Activated CD4-positive, alpha-beta T cell treated with anti-CD3 and anti-CD28 coated beads, Interleukin-10, Interleukin-2, amounts not matched to agents 100 ng/mL and 50 ng/mL, durations not matched to agents 16 hours and 8 hours (primary cell): ENCODE results near the gene FANCC.
A peak's percentile ranks its signal among the peaks of the same experiment; 100 is the strongest.

Experiments used
- DNase-seq: peaks from one replicate; pipeline ENCODE4 v3.0.0-alpha.2; 2020

The FANCC gene

GRCh38 chr9:95140821-95141220, 176.7 kb downstream of the FANCC start:
- no peak for DNase-seq

DNA sequence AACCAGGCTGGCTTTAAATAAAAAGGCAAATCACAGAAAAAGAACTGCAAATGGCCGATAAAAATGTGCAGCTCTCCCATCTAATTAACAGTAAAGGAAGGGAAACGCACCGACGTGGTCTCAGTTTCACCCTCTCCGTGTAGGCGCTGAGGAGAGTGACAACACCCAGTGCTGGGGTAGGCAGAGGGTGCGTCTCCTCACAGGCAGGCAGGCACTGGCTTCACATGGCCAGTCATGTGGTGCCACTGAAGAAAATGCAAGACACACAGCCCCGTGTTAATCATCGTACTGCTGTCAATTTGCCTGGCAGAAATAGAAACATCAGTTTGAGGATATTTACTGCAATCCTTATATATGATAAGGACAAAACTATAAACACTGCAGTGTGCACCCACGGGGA, 178.4 kb downstream of the FANCC start:
- DNase-seq: no peak

DNA sequence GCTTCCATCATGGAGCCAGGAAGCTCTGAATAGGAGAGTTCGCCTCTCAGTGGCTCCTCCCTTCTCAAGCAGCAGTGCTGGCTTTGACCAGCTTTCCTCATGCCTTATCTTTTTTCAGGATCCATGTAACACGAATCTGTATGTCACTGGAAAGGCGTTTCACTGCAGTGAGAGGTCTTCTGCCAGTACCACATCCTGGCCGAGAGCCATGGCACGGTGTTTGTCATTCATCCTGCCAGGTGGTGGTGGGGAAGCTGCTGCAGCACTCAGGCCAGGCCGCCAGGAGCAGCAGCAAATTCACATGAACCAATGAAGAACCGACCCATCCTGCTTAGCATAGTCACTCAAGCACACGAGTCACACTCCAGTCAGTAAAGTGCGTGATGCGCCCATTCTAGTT, 179.0 kb downstream of the FANCC start:
- DNase-seq: no peak

DNA sequence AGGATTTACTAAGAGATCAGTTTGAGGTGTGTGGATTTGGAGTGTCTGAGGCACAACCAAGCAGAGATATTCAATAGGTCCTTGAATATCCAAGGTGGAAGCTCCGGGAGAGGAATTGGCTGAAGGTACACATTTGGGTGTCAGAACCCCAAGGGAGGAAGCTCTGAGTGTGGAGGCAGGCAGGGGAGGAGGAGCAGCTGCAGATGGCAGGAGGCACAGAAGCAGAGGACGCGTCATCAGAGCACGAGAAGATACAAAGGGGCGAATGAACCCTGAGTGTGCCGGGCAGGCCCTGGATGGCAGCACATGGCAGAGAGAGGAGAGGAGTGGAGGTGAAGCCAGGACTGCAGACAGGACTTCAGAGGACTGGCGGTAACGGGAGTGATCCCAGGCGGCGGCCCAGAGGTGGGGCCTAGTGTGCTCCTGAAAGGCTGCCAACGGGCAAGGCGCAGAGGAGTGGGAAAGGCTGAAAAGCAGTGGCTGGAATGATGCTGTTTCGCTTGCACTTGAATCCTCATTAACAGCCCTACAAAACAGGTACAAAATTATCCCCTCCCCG, 179.8 kb downstream of the FANCC start:
- DNase-seq: no peak

- no peak for DNase-seq
Observed at GRCh38 chr9:95135756-95136155, 181.8 kb downstream of the FANCC start.

DNA sequence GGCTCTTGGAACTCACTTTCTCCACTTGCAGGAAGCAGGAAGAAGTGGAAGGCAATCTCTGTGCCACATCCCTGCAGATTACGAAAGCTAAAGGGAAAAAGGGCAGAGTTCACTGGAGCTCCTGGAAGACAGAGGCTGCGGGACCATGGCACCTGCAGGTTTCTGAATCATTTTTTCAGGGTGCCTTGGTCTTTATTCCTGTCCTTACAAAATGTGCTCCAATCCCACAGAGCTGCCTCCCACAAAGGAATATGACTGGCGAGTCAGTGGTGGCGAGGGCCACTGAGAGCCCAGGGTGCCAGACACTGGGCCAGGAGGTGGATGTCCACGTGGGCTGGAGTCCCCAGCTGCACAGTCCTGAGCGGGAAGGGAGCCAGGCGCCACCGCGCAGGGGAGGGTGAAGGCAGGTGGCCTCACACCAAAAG, 183.0 kb downstream of the FANCC start:
- no peak for DNase-seq

- DNase-seq: no peak
Observed at GRCh38 chr9:95133325-95133705, 184.2 kb downstream of the FANCC start.

DNA sequence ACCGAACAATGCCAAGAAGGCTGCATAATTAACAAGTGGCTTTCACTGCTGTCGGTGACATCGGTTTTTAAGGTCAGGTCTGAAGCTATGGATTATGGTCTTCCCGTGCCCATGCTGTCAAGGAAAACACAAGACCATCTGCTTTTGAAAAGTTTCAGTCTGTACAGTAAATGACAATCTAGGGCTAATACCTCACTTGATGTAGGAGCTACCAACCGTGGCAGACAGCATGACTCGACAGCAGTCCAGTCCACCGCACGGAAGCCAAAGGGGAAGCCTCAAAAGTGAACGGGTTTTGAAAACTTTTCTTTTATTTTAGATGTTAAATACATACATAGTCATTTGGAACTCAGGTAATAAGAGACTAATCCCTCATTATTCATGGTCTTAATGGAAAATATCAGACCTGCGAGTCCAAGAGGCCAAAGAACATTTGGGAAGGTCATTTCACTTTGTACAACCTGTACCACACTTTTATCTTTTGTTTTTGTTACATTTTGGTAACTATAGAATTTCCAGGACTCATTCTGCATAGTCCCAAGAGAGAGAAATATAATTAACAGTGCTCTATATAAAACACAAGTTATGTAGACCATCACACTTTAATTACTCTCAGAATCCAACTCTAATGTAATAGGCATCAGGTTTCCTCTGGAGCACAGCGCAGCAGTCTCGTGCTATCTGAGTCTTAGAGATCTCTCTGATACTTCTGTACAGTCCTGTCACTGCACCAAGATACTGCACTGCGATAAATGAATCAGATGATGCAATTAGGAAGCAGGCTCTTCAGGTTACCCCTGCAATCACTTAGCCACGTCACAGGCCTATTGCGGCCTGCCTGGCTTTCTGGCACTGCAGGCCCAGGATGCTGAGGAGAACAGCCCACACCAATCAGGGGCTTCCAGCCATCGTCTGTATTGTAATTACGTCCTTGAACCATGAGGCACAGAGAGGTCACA, 184.9 kb downstream of the FANCC start:
- no peak for DNase-seq

- peak; percentile 57 for DNase-seq
Observed at GRCh38 chr9:95131023-95131943, 186.2 kb downstream of the FANCC start.

DNA sequence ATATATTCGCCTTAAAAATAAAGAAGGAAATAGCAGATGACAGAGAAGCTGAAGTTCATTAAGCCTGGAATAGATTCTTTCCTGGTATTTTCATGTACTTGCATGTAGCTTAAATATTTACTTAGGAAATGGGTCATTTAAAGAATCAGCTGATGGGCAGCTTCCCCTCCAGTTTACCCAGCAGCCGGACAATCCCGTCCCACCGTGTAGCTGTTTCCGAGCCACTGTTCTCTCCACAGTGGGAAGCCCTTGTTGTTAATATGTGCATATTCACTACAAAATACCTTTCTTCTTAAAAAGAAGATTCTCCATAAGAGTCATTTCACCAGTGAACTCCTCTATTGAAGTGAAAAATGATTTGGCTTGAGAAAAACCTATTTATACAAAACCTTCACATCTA, 187.0 kb downstream of the FANCC start:
- no peak for DNase-seq

DNA sequence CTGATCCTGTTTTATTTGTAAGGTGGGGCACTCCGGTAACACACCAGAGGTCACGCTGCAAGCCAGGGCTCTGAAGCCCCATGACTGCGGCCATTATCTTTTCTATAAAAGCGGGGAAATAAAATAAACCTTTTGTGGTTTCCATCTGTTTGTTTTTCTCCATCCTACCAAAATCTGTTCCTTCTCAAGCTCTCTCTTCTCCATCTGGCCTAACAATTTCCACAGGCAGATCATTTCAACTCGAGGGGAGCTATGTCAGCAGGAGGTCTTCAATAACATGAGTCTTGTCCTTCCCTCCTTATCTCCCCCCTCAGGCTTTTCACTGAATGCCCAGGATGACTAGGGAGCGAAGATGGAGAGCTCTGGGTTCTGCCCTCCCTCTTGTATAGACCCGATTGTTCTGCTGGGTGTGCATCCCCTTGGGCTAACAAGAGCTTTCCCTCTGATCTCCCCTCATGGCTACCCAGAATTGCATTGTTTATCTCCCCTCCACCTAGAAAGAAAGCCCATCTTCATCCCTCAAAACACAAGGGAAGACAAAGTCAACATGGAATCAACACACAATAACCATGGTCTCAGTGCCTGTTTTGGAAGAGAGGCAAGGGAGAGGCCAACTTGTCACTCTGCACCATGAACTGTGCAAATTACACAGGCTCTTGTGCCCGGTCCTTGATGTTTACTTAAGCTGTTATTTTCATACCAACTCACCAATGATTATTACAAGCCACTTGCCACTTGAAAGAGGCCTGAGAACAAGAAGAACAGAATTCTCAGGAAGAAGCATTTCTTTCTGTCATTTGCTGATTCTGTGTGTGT, 187.8 kb downstream of the FANCC start:
- DNase-seq: no peak

- no peak for DNase-seq
Observed at GRCh38 chr9:95128177-95128524, 189.4 kb downstream of the FANCC start.

DNA sequence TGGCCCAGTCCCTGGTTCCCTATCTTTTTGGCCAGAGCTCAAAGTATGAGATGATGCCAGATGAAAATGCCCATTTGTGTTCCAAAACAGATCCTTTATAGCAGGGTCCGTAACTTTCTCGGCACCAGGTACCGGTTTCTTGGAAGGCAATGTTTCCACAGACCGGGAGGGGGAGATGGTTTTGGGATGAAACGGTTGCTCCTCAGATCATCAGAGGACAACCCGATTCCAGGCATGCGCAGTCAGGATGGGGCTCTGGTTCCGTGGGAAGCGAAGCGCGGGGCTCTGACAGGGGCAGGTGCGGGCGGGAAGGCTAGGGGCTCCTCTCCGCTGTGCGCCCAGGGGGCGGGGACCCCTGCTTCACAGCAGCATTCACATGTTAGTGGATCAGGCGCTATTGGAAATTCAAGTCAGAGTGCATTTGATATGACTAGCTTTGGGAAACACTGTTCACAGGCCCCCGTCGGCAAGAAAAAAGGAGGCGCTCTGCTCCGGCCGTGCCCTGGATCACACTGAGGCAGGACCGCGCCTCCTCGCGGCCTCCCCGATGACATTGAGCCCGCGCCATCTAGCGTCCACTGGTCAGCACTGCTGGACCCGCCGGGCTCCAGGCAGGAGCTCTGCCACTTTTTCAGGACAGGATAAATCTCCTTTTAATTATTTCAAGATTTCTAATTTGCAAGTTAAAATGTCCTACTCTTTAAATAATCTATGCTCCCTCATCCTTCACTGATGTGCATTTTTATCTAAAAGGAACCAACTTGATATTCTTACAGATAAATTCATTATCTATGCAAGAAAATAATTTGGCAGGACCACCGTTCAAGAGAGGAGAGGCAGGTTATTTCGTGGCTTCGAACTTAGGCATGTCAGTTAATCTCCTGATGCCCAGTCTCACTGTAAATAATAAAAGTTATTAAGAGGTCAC, 190.0 kb downstream of the FANCC start:
- DNase-seq: peak; percentile 75

DNA sequence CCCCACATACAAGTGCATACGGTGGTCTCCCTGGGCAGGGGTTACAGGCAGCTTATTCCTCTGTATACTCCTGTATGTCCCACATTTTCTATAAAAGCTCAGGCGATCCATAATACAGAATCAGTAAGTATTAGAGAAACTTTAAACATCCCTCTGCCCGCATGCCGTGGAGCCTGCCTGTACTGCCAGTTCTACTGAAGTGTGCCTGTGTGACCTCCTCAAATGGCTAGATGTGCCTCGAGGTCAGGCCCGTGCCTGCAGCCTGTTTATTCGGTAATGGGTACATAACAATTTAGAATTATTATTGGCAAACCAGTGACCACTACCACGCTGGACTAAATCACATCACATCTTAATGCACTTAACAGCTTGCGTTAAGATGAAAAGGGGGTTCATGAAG, 190.8 kb downstream of the FANCC start:
- DNase-seq: no peak

GRCh38 chr9:95125652-95126051, 191.9 kb downstream of the FANCC start:
- DNase-seq: no peak

DNA sequence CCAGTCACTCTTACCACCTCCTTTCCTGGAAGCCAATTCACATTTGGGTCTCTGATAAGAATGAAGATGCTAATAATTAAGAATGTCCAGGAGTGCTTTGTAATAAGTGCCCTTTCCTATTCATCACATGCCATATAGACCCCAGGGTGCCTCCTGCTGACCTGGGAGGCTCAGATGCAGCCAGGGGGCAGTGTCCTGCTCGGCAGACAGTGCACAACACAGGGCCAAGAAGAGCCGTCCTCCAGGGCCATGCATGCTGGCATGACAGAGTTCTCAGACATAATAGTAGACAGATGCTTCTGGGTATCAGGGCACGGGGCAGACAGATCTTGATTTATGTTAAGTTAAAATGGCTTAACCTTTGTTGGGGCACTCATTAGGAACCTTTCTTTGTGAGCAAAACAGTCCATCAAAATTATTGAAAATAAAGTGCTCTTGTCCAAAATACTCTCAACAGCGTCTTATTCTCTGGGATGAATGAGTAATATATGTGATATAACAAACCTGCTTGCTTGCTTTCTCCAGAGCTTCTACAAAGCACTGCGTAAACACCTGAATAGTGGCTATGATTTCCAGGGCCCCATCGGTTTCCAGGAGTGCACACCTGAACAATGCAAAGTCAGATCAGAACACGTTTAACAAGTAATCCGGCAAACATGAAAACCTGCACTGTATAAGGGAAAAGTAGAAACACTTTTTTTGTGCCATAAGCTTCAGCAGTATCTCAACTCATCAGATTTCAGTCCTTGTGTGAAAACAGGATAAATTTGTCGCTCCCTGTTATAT, 192.7 kb downstream of the FANCC start:
- DNase-seq: no peak

DNA sequence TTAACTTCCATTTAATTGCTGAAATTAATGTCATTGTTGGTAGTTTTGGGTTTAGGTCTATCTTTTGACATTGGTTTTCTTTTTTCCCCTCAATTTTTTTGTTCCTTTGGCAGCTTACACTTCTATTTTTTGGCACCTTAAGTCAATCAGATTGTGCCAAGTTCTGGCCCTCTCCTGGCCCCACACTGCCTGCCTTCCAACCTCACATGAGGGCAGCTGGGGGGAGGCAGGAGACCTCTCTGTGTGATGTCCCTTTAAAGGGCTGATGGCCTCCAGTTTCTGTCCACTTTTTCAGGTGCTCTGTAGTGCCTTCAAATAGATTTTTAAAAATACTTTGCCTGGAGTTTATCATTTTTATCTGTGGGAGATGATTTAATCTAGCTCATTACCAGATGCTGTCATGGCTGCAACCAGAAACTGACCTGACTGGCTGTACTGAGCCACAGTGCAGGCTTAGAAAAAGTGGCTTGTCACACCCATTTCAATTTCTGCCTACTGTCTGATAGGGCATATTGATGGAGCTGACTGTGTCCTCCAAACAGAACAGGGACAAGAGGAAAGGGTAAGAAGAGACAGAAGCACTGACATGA, 196.6 kb downstream of the FANCC start:
- DNase-seq: no peak

- no peak for DNase-seq
Observed at GRCh38 chr9:95118596-95118995, 198.9 kb downstream of the FANCC start.

GRCh38 chr9:95116808-95117204, 200.7 kb downstream of the FANCC start:
- no peak for DNase-seq
